ENCODE results near the gene MST1R. TPM values are rescaled to one million over a fixed set of nuclear protein-coding genes. Genes with fewer than 3 reads are reported as not detected.
"Not testable (repeated sequence)": the region's sequence is repeated elsewhere in the genome, so short reads cannot be mapped to it uniquely, and the experiment has no call there.

MST1R gene
- total RNA-seq, 1 donor = 0.72 TPM

- Histone ChIP-seq H3K4me2 (ENCODE audit: insufficient read depth, low read length) (peak within 1 kb of the TSS; percentile 92), H4K20me1 (ENCODE audit: insufficient read depth, low read length) (peaks cover 22% of the 10 kb centered on the region), H3K4me3 (ENCODE audit: insufficient read depth, low read length) (peak within 1 kb of the TSS; percentile 88), H3K27ac (ENCODE audit: low read depth, low read length) (peak within 1 kb of the TSS; percentile 86), H3K36me3 (ENCODE audit: insufficient read depth, low read length) (no peaks in the 10 kb centered on the region), H3K9me3 (ENCODE audit: low read depth, low read length) (no peaks in the 10 kb centered on the region), H2AFZ (ENCODE audit: low read length) (peak within 1 kb of the TSS; percentile 93), H3K4me1 (ENCODE audit: insufficient read depth, low read length) (peaks cover 6% of the 10 kb centered on the region), H3K27me3 (ENCODE audit: insufficient read depth, low read length) (no peaks in the 10 kb centered on the region), H3K79me2 (ENCODE audit: insufficient read depth, low read length) (peaks cover 46% of the 10 kb centered on the region)
- peak; percentile 98 for DNase-seq (ENCODE audit: insufficient read length, low spot score, missing footprints)
- TF ChIP-seq CTCF (IDR thresholded peaks at IDR 0.05; ENCODE audit: extremely low read depth, low read depth, low read length) = no peak
Measured at GRCh38 chr3:49939858-49940666, 36.4 kb upstream of the MST1R start, which contains the start of gene RBM6. Gene RBM6, plus strand, starts transcription at chr3:49940150. Its CDS starts 22,492 bp downstream, at chr3:49962642.

GRCh38 chr3:49937090-49937489, 33.4 kb upstream of the MST1R start:
- no peak for TF ChIP-seq CTCF (IDR thresholded peaks at IDR 0.05; ENCODE audit: extremely low read depth, low read depth, low read length)
- no peak overlapping the region for H3K4me3 ChIP-seq (ENCODE audit: insufficient read depth, low read length)
- H3K4me1 ChIP-seq (ENCODE audit: insufficient read depth, low read length) = peaks cover 6% of the 10 kb centered on the region
- no peaks in the 10 kb centered on the region for H3K27me3 ChIP-seq (ENCODE audit: insufficient read depth, low read length)
- peaks cover 16% of the 10 kb centered on the region for H4K20me1 ChIP-seq (ENCODE audit: insufficient read depth, low read length)
- no peak overlapping the region for H3K4me2 ChIP-seq (ENCODE audit: insufficient read depth, low read length)
- no peaks in the 10 kb centered on the region for H3K9me3 ChIP-seq (ENCODE audit: low read depth, low read length)
- no peaks in the 10 kb centered on the region for H3K36me3 ChIP-seq (ENCODE audit: insufficient read depth, low read length)
- peaks cover 18% of the 10 kb centered on the region for H3K79me2 ChIP-seq (ENCODE audit: insufficient read depth, low read length)
- no peak for DNase-seq (ENCODE audit: insufficient read length, low spot score, missing footprints)
- no peak overlapping the region for H3K27ac ChIP-seq (ENCODE audit: low read depth, low read length)
- H2AFZ ChIP-seq (ENCODE audit: low read length) = no peak overlapping the region

- not testable (repeated sequence) for H3K27ac ChIP-seq (ENCODE audit: low read depth, low read length); DNase-seq (ENCODE audit: insufficient read length, low spot score, missing footprints); H2AFZ ChIP-seq (ENCODE audit: low read length); H3K79me2 ChIP-seq (ENCODE audit: insufficient read depth, low read length); H4K20me1 ChIP-seq (ENCODE audit: insufficient read depth, low read length); H3K36me3 ChIP-seq (ENCODE audit: insufficient read depth, low read length); H3K4me3 ChIP-seq (ENCODE audit: insufficient read depth, low read length); H3K27me3 ChIP-seq (ENCODE audit: insufficient read depth, low read length); H3K4me2 ChIP-seq (ENCODE audit: insufficient read depth, low read length); H3K9me3 ChIP-seq (ENCODE audit: low read depth, low read length)
- H3K4me1 ChIP-seq (ENCODE audit: insufficient read depth, low read length) = peaks cover 20% of the 10 kb centered on the region
Measured at GRCh38 chr3:49932281-49932680, 28.6 kb upstream of the MST1R start.

- Histone ChIP-seq H2AFZ (ENCODE audit: low read length) (peak overlapping the region; percentile 88), H3K4me3 (ENCODE audit: insufficient read depth, low read length) (no peak overlapping the region), H3K4me1 (ENCODE audit: insufficient read depth, low read length) (peaks cover 20% of the 10 kb centered on the region), H3K27me3 (ENCODE audit: insufficient read depth, low read length) (no peaks in the 10 kb centered on the region), H3K79me2 (ENCODE audit: insufficient read depth, low read length) (peaks cover 12% of the 10 kb centered on the region), H3K36me3 (ENCODE audit: insufficient read depth, low read length) (no peaks in the 10 kb centered on the region), H4K20me1 (ENCODE audit: insufficient read depth, low read length) (no peaks in the 10 kb centered on the region), H3K27ac (ENCODE audit: low read depth, low read length) (no peak overlapping the region), H3K9me3 (ENCODE audit: low read depth, low read length) (no peaks in the 10 kb centered on the region), H3K4me2 (ENCODE audit: insufficient read depth, low read length) (no peak overlapping the region)
- peak; percentile 64 for DNase-seq (ENCODE audit: insufficient read length, low spot score, missing footprints)
- TF ChIP-seq CTCF (IDR thresholded peaks at IDR 0.05; ENCODE audit: extremely low read depth, low read depth, low read length) = no peak
Measured at GRCh38 chr3:49930922-49931321, 27.2 kb upstream of the MST1R start.

Data from osteoblast (primary cell).